B cell (primary cell): ENCODE measurements around the gene ESRP2. TPM values are rescaled to one million over a fixed set of nuclear protein-coding genes. Genes with fewer than 3 reads are reported as not detected.

Experiments used
- ATAC-seq: fragments of 200-7000 bp; cut with Tn5 transposase; one replicate; pipeline ENCODE4 v1.10.0; 2021; ENCODE audit warnings: low read depth, mild to moderate bottlenecking, moderate number of reproducible peaks, moderate library complexity
- CTCF ChIA-PET: fragments of 350-600 bp; sonication (Branson Sonifier 250); formaldehyde crosslinking; loops from one replicate; lab custom pipeline; 2021; ENCODE audit warnings: antibody characterized with exemption, inconsistent platforms; lab: Charles Lee
- POLR2A ChIA-PET: fragments of 350-600 bp; sonication (Branson Sonifier 250); formaldehyde crosslinking; loops from one replicate; lab custom pipeline; 2021; ENCODE audit warnings: antibody characterized with exemption; lab: Charles Lee
- DNase-seq: peaks from one replicate; pipeline ENCODE4 v3.0.0; 2013
- H2AFZ ChIP-seq: 2 replicates; pipeline ENCODE4 v1.6.1; 2012; ENCODE audit warnings: mild to moderate bottlenecking, low read depth, low read length; ENCODE audit not compliant: insufficient read depth, poor library complexity, severe bottlenecking
- H3K27ac ChIP-seq, 2 donors: 1 replicate in 1 of 2; 2 replicates in 1 of 2; pipeline ENCODE4 v1.5.1; 2012 to 2013; ENCODE audit warnings: low read length in 2 of 2, mild to moderate bottlenecking in 2 of 2, moderate library complexity in 1 of 2
- H3K27me3 ChIP-seq, 4 experiments: fragments of 200-600 bp in 1 of 4; sonication (generic) in 1 of 4; replicated peaks in 1 of 4; 1 replicate in 2 of 4; 2 replicates in 2 of 4; pipeline versions ENCODE4 v1.6.1 to v1.7.0; 2013 to 2016; ENCODE audit warnings: low read length in 3 of 4, mild to moderate bottlenecking in 2 of 4, mixed read lengths in 1 of 4, moderate library complexity in 1 of 4; ENCODE audit not compliant: insufficient read depth in 4 of 4, control insufficient read depth in 3 of 4; ENCODE audit errors: control extremely low read depth in 1 of 4
- H3K36me3 ChIP-seq, 2 experiments: replicated peaks in 1 of 2; 1 replicate in 1 of 2; 2 replicates in 1 of 2; pipeline versions ENCODE4 v1.6.1 to v1.7.1; 2013; ENCODE audit warnings: low read length in 1 of 2; ENCODE audit not compliant: insufficient read depth in 2 of 2, control insufficient read depth in 1 of 2; ENCODE audit errors: control extremely low read depth in 1 of 2, extremely low read depth in 1 of 2
- H3K4me1 ChIP-seq, 2 donors: fragments of 200-600 bp in 1 of 2; sonication (generic) in 1 of 2; 1 replicate in 1 of 2; 2 replicates in 1 of 2; pipeline versions ENCODE4 v1.5.1 to v1.6.1; 2013 to 2017; ENCODE audit warnings: low read length in 2 of 2; ENCODE audit not compliant: control insufficient read depth in 2 of 2, insufficient read depth in 2 of 2
- H3K4me2 ChIP-seq: replicated peaks from 2 replicates; pipeline ENCODE3; 2012; ENCODE audit warnings: mild to moderate bottlenecking, low read depth, low read length; ENCODE audit not compliant: poor library complexity, severe bottlenecking
- H3K4me3 ChIP-seq, 5 experiments: fragments of 200-600 bp in 1 of 5; sonication (generic) in 1 of 5; 1 replicate in 3 of 5; 2 replicates in 2 of 5; pipeline versions ENCODE4 v1.5.1 to v1.7.0; 2011 to 2016; ENCODE audit warnings: low read length in 4 of 5, mild to moderate bottlenecking in 4 of 5, low read depth in 2 of 5, control low read depth in 1 of 5, moderate library complexity in 1 of 5; ENCODE audit not compliant: insufficient read depth in 1 of 5; ENCODE audit errors: control extremely low read depth in 1 of 5, extremely low read depth in 1 of 5
- H3K79me2 ChIP-seq: fragments of 200-600 bp; sonication (generic); one replicate; pipeline ENCODE4 v1.6.0; 2016; ENCODE audit warnings: low read length; ENCODE audit not compliant: control insufficient read depth, insufficient read depth
- H3K9ac ChIP-seq: fragments of 200-600 bp; sonication (generic); 2 replicates; pipeline ENCODE4 v1.6.1; 2017; ENCODE audit warnings: mild to moderate bottlenecking, low read length, moderate library complexity
- H3K9me3 ChIP-seq, 3 donors: one replicate each; pipeline versions ENCODE4 v1.6.1 to v1.7.1; 2013; ENCODE audit warnings: low read length in 2 of 3; ENCODE audit not compliant: control insufficient read depth in 2 of 3, insufficient read depth in 1 of 3; ENCODE audit errors: control extremely low read depth in 1 of 3
- H4K20me1 ChIP-seq: 2 replicates; pipeline ENCODE4 v1.6.0; 2012; ENCODE audit warnings: mild to moderate bottlenecking, low read length; ENCODE audit not compliant: insufficient read depth, control insufficient read depth, poor library complexity, severe bottlenecking
- H3K27ac Mint-ChIP-seq: one replicate; pipeline ENCODE4 v1.8.0; 2021; ENCODE audit warnings: mixed read lengths
- H3K27me3 Mint-ChIP-seq: one replicate; pipeline ENCODE4 v1.8.0; 2021; ENCODE audit warnings: mixed read lengths
- H3K4me1 Mint-ChIP-seq: one replicate; pipeline ENCODE4 v1.8.0; 2021; ENCODE audit warnings: mixed read lengths
- H3K4me3 Mint-ChIP-seq: one replicate; pipeline ENCODE4 v1.8.0; 2021; ENCODE audit warnings: mixed read lengths
- H3K9me3 Mint-ChIP-seq: one replicate; pipeline ENCODE4 v1.8.0; 2022; ENCODE audit warnings: mixed read lengths; ENCODE audit not compliant: insufficient read depth
- CTCF ChIP-seq: fragments of 200-600 bp; IDR thresholded peaks from one replicate; pipeline ENCODE4 v1.8.0; 2022; ENCODE audit warnings: antibody characterized with exemption, mild to moderate bottlenecking
- EZH2 ChIP-seq: IDR thresholded peaks from 2 replicates; pipeline ENCODE4 v1.6.1; 2012; ENCODE audit warnings: borderline replicate concordance, low read depth, mild to moderate bottlenecking, moderate library complexity, low read length; ENCODE audit not compliant: insufficient read depth, poor library complexity, severe bottlenecking
- WGBS: methylation state at CpG from one replicate; pipeline ENCODE4 v1.1.5; 2013; ENCODE audit warnings: missing lambda C conversion rate; ENCODE audit not compliant: insufficient coverage; 5-methylcytosine and 5-hydroxymethylcytosine counted together
- intact Hi-C: fragments of 100-400 bp; cut with micrococcal nuclease; formaldehyde crosslinking; loops from one replicate; pipeline ENCODE4 v1.10.0; 2022
- polyA plus RNA-seq: library from polyadenylated mRNA; depleted of rRNA; stranded (reverse); fragments of >200 nt; gene quantifications from 2 replicates; pipeline ENCODE4 v1.2.3, GENCODE V29; 2012
- total RNA-seq, 2 donors: library from RNA; stranded (reverse); fragments of 120-200 nt in 1 of 2; gene quantifications; 1 replicate in 1 of 2; 2 replicates in 1 of 2; pipeline versions ENCODE4 v1.2.3 to v1.2.4, GENCODE V29; 2013 to 2022

ESRP2 gene
- total and polyA plus RNA-seq, 2 donors (not counting 1 experiment from before 2014, with no cell fraction given), result 0.09 TPM; not detected in 1

GRCh38 chr16:68206245-68206644 lies 29.7 kb downstream of the ESRP2 start:
- Histone ChIP-seq H3K9me3 (no peaks in the 10 kb centered on the region), H3K79me2 (peaks cover 49% of the 10 kb centered on the region), H3K27ac (peak overlapping the region in 1 of 2 donors; percentile 12), H3K9ac (no peak overlapping the region), H3K4me3 (no peak overlapping the region), H3K4me1 (no peaks in the 10 kb centered on the region), H3K36me3 (peaks cover 0 to 14% of the 10 kb centered on the region in 2 experiments), H3K4me2 (no peak overlapping the region), H4K20me1 (peaks cover 15% of the 10 kb centered on the region), H3K27me3 (no peaks in the 10 kb centered on the region), H2AFZ (no peak overlapping the region)
- peaks cover 2% of the 10 kb centered on the region for H3K4me1 Mint-ChIP-seq
- H3K9me3 Mint-ChIP-seq, result no peaks in the 10 kb centered on the region
- ChIA-PET CTCF (interaction anchor here (0.6 kb wide), 1 partner anchor 733 kb away, joined by 3 read pairs; no protein-coding TSS in a partner anchor), POLR2A (interaction anchor here (0.9 kb wide), 1 partner anchor 11 kb away, joined by 4 read pairs; no protein-coding TSS in a partner anchor)
- intact Hi-C loops, result no loop called here
- H3K27me3 Mint-ChIP-seq, result no peaks in the 10 kb centered on the region
- no peak overlapping the region for H3K4me3 Mint-ChIP-seq
- H3K27ac Mint-ChIP-seq, result no peak overlapping the region
- ATAC-seq, result no peak
- DNase-seq, result no peak
- no peak for TF ChIP-seq CTCF
- no peak for TF ChIP-seq EZH2
- WGBS, result no CpG with 5 or more reads among the region's 2 CpGs

GRCh38 chr16:68202091-68202519 lies 33.8 kb downstream of the ESRP2 start:
- TF ChIP-seq CTCF (no peak), EZH2 (no peak)
- ChIA-PET POLR2A (no interaction called here), CTCF (no interaction called here)
- Histone ChIP-seq H3K4me1 (no peaks in the 10 kb centered on the region), H2AFZ (no peak overlapping the region), H3K36me3 (peaks cover 0 to 12% of the 10 kb centered on the region in 2 experiments), H3K4me2 (no peak overlapping the region), H3K4me3 (no peak overlapping the region), H3K79me2 (peaks cover 32% of the 10 kb centered on the region), H3K27ac (no peak overlapping the region), H3K27me3 (no peaks in the 10 kb centered on the region), H3K9me3 (no peaks in the 10 kb centered on the region), H4K20me1 (peaks cover 5% of the 10 kb centered on the region), H3K9ac (no peak overlapping the region)
- Mint-ChIP-seq H3K4me3 (no peak overlapping the region), H3K9me3 (no peaks in the 10 kb centered on the region), H3K4me1 (peaks cover 5% of the 10 kb centered on the region), H3K27ac (no peak overlapping the region), H3K27me3 (no peaks in the 10 kb centered on the region)
- intact Hi-C loops, result no loop called here
- ATAC-seq (no peak), DNase-seq (no peak)
